ENCODE data around the gene AJAP1.

AJAP1 gene

DNA sequence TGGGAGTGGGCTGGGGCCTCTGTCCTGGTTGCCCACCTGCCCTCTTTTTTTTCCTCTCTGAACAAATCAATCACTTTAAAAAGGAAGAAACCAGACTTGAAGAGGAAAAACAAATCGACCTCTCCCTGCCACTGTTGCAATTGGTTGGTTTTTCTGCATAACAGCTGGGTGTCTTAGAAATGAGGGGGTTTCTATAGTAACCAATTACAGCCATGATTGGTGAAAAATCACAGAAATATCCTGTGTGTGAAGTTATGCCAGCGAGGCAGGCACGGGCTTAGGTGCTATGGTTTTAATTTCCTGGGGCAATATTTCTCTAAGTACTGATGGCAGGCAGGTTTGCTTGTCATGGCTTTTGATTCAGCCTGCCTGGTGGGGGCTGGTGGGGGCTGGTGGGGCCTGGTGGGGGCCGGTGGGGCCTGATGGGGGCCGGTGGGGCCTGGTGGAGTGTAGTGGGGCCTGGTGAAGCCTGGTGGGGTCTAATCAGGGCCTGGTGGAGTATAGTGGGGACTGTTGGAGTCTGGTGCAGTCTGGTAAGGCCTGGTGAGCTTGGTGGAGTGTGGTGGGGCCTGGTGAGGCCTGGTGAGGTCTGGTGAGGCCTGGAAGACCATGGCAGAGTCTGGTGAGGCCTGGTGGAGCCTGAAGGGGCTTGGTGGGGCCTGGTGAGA is 54.6 kb downstream of the AJAP1 start:
- DNase-seq = no peak

- no peak for DNase-seq
These were observed 55.2 kb downstream of the AJAP1 start for GRCh38 chr1:4709641-4710040.

- no peak for DNase-seq
These were observed 56.4 kb downstream of the AJAP1 start for GRCh38 chr1:4710592-4711415.

DNA sequence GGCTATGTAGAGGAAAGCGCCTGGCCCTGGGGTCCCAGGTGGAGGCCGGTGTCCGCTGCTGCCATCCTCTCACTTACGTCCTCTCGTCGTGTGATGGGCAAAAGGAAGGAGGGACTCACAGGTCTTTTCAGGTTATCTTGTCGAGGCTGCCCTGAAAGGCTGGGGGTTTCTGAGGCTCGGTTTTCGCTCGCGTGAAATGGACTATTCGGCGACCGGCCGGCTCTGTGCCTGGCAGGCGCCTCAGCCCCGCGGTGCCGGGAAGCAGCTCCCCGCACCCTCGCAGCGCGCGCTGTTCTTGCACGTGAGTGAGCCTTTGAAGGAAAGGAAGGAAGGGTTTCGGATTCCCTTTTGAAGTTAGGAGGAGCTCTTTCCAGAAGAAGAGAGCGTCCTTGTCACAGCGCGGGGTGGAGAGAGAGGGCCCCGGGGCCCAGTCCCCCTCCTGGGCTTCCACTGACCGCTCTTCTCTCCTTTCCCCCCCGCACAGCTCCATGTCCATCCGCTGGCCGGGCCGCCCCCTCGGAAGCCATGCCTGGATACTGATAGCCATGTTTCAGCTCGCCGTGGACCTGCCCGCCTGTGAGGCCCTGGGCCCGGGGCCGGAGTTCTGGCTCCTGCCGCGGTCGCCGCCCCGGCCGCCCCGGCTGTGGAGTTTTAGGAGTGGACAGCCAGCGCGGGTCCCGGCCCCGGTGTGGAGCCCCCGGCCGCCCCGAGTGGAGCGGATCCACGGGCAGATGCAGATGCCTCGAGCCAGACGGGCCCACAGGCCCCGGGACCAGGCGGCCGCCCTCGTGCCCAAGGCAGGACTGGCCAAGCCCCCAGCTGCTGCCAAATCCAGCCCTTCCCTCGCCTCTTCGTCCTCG is 57.2 kb downstream of the AJAP1 start:
- no peak for DNase-seq

DNA sequence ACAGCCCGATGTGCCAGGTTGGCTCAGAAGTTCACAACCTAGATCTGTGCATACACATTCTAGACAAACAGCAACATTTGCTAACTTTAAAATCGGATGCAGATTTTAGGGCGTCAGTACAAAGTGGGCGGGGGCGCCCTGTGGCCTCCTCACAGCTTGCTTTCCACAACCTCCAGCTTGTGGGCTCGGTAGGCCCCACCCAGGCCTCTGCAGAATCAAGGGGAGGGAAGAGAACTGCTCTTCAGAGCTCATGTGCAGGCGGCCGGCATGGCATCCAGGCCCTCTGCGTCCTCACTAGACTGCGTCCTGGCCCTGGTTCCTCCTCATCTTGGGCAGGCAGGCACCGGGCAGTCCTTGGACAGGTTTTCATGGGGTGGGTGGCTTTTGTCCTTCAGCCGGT is 59.3 kb downstream of the AJAP1 start:
- DNase-seq = no peak

DNA sequence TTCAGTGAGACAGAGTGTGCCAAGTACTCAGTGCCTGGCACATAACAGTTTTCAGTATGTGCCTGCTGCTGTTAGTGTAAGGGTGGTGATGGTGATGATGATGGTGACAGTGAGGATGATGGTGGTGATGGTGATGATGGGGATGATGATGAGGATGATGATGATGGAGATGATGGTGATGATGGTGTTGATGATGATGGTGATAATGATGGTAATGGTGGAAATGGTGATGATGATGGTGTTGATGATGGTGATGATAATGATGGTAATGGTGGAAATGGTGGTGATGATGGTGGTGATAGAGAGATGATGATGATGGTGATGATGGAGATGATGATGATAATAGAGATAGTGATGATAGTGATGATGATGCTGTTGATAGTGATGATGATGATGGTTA is 62.0 kb downstream of the AJAP1 start:
- DNase-seq = no peak

- no peak for DNase-seq
These were observed 63.7 kb downstream of the AJAP1 start for GRCh38 chr1:4718071-4718470.

- DNase-seq = no peak
These were observed 68.7 kb downstream of the AJAP1 start for GRCh38 chr1:4723106-4723505.

- DNase-seq = no peak
These were observed 69.6 kb downstream of the AJAP1 start for GRCh38 chr1:4724001-4724400.

DNA sequence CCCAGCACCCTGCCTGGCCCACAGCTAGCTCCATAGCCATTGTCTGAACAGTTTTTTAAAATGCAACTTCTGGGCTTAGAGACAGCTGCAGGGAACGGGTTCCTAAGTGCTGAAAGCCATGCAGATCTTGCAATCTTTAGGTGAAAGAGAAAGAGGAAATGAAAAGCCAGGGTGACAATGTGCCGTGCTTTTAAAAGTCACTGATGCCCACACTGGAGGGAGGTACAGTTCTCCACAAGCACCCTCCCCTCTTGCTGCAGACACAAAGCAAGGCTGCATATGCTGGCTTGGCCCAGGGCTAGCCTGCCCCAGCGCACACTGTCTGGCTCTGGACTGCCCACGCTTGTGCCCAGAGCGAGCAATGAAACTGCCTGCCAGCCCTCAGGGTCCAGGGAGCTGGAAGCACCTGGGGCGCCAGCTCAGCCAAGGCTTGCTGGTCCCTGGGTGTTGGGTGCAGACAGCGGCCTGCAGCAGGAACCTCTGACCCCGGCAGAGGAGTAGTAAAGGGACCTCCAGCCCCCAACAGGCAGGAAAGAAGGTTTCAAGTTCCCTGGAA is 70.4 kb downstream of the AJAP1 start:
- DNase-seq = no peak

- no peak for DNase-seq
These were observed 71.0 kb downstream of the AJAP1 start for GRCh38 chr1:4725416-4725815.

GRCh38 chr1:4726620-4727341 is 72.4 kb downstream of the AJAP1 start:
- no peak for DNase-seq

DNA sequence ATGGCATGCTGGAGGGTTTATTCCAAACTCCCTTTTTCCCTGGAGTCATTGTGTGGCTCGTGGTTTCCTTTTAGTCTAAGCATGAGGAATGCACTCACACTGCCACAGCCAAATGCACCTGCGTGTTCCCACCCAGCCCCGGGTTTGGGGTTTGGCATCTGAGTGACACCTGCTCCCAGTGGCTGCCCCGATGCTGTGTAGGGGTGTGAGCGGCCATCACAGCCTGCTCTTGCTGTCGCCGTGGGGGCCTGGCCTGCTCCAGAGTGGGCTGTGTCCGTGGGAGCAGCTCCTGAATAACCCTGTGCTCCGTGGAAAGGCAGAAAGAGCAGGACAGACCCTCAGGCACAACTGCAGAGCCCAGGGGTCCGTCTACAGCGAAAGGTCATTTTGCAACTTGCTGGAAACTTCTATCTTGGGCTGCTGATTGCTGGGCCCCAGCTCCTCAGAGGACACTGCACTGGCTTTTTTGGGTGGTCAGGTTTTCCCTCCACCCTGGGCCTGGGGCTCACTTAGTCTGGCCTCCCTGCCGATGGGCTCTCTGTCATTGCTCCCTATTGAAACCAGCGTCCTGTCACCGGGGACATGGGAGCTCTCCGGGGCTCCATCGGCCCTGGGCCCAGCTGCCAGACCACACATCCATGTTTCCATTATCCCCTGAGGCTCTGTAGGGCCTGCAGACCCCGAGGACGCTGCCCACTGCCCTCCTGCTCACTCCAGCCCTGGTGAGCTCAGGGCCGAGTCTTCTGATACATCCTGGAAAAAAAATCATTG is 74.1 kb downstream of the AJAP1 start:
- no peak for DNase-seq

DNA sequence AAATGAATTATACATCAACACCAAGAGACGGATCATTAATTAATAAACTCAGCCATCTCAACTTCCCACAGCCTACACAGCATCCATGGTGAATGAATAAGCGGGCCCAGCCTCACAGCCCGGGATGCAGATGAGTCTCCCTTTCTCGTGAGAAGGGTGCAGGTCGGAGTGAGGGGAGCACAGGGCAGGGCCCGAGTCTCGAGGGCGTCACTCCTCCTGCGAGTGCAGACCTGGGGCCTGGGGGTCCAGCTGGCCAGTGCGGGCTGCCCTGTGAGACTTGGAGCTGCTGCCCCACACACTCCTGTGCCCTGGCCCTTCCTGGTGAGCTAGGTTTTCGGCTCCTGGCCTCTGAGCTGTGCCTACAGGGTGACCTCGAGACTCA is 74.7 kb downstream of the AJAP1 start:
- no peak for DNase-seq

DNA sequence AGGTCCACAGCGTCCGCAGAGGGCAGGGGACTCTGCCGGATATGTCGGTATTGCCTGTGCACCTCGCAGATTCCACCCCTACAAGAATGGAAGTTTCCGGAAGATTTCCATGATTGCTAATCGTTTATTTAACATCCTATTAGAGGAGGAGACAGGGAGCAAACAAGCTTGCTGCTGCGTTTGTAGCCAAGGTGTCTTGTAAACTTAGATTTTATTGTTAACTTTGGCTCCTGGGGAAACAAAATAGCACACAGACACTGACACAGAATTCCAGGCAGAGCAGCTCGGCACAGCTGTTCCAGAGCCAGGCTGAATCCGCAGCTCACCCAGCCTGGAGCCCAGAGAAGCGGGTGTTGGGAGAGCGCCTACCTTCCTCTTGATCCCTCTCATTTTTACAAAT is 75.7 kb downstream of the AJAP1 start:
- DNase-seq = no peak

DNA sequence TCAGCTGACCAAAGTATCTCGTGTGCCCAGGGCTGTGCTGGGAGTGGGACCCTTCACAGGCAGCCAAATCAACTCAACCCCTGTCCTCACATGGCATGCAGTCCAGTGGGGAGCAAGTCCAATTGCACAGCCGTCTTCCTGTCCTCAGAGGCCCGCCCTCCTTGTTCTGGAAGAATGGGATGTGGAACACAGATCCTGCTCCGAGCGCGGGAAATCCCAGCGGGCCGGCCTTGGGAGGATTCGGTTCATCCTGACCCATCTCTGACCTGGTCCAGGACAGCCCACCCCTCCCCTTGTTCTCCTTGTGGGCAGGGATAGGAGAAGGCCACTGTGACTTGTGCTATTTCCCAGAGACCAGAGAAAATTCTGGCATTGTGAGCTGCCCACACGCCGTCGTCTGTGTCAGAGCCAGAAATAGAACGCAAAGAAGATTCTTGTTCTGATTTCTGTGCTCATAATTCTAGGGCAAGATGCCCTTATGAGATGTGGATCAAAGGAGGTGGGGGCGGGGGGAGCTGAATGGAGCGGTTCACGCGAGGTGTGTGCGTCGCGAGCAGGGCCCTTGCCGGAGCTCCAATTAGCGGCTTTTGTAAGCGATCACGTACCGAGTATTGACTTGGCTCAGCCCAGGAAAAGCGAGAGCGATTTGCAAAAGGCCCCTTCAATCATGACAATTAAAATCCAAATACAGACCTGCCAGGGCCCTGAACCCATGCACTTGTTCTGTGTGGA is 79.2 kb downstream of the AJAP1 start:
- no peak for DNase-seq

GRCh38 chr1:4734219-4734618 is 79.8 kb downstream of the AJAP1 start:
- no peak for DNase-seq

GRCh38 chr1:4734791-4735190 is 80.4 kb downstream of the AJAP1 start:
- no peak for DNase-seq

GRCh38 chr1:4736254-4736653 is 81.8 kb downstream of the AJAP1 start:
- no peak for DNase-seq

GRCh38 chr1:4741876-4742423 is 87.5 kb downstream of the AJAP1 start:
- DNase-seq = no peak

Measured in activated gamma-delta T cell treated with Interleukin-2 at 50 U/mL for 16 hours (primary cell).